Liver (tissue), 9 donors: ENCODE results near the gene PNMA6E. TPM values are rescaled to one million over a fixed set of nuclear protein-coding genes. Genes with fewer than 3 reads are reported as not detected.

Source experiments
- DNase-seq: peaks from one replicate; pipeline ENCODE4 v3.0.0-alpha.2; 2017; ENCODE audit warnings: low spot score
- H3K27ac ChIP-seq, 2 donors: one replicate each; pipeline ENCODE4 v1.7.0; 2013; ENCODE audit warnings: inconsistent platforms in 2 of 2, low read length in 2 of 2, control low read depth in 1 of 2, low read depth in 1 of 2, mild to moderate bottlenecking in 1 of 2
- H3K27me3 ChIP-seq, 4 donors: one replicate each; pipeline versions ENCODE4 v1.6.1 to v1.7.0; 2013; ENCODE audit warnings: low read length in 3 of 4, inconsistent platforms in 1 of 4, mild to moderate bottlenecking in 1 of 4, moderate library complexity in 1 of 4; ENCODE audit not compliant: control insufficient read depth in 4 of 4, insufficient read depth in 4 of 4
- H3K36me3 ChIP-seq, 4 donors: one replicate each; pipeline versions ENCODE4 v1.6.1 to v1.7.0; 2013; ENCODE audit warnings: low read length in 3 of 4, mild to moderate bottlenecking in 3 of 4, low read depth in 1 of 4, moderate library complexity in 1 of 4; ENCODE audit not compliant: control insufficient read depth in 4 of 4, insufficient read depth in 3 of 4
- H3K4me1 ChIP-seq, 4 donors: one replicate each; pipeline versions ENCODE4 v1.6.1 to v1.7.0; 2013; ENCODE audit warnings: low read length in 3 of 4, mild to moderate bottlenecking in 3 of 4, moderate library complexity in 1 of 4; ENCODE audit not compliant: control insufficient read depth in 4 of 4, insufficient read depth in 4 of 4
- H3K4me3 ChIP-seq, 3 donors: one replicate each; pipeline versions ENCODE4 v1.6.1 to v1.7.0; 2013; ENCODE audit warnings: low read length in 3 of 3, control low read depth in 1 of 3, low read depth in 1 of 3, mild to moderate bottlenecking in 1 of 3
- H3K9ac ChIP-seq, 2 donors: one replicate each; pipeline ENCODE4 v1.7.0; 2013; ENCODE audit warnings: low read length in 2 of 2, mild to moderate bottlenecking in 2 of 2, moderate library complexity in 2 of 2, control low read depth in 1 of 2, low read depth in 1 of 2
- H3K9me3 ChIP-seq, 4 donors: one replicate each; pipeline versions ENCODE4 v1.6.1 to v1.7.0; 2013; ENCODE audit warnings: low read length in 3 of 4; ENCODE audit not compliant: control insufficient read depth in 4 of 4
- EGR1 ChIP-seq, 2 donors: IDR thresholded peaks; 2 replicates each; pipeline ENCODE4 v1.6.1; 2016 to 2018; ENCODE audit warnings: antibody characterized with exemption in 2 of 2, low read depth in 2 of 2
- FOXA1 ChIP-seq: IDR thresholded peaks from 2 replicates; pipeline ENCODE4 v1.6.1; 2016; ENCODE audit warnings: antibody characterized with exemption
- FOXA2 ChIP-seq: IDR thresholded peaks from 2 replicates; pipeline ENCODE4 v1.6.1; 2016; ENCODE audit warnings: antibody characterized with exemption
- GABPA ChIP-seq, 2 donors: IDR thresholded peaks in 1 of 2; conservative IDR thresholded peaks in 1 of 2; 2 replicates each; pipeline ENCODE4 v1.6.1; 2016; ENCODE audit warnings: antibody characterized with exemption in 2 of 2, mild to moderate bottlenecking in 1 of 2, moderate library complexity in 1 of 2
- HNF4A ChIP-seq, 2 donors: conservative IDR thresholded peaks; 2 replicates each; pipeline ENCODE4 v1.6.1; 2016; ENCODE audit warnings: antibody characterized with exemption in 2 of 2, mild to moderate bottlenecking in 2 of 2
- HNF4G ChIP-seq: IDR thresholded peaks from 2 replicates; pipeline ENCODE4 v1.6.1; 2016; ENCODE audit warnings: antibody characterized with exemption
- JUND ChIP-seq, 2 donors: IDR thresholded peaks; 2 replicates each; pipeline ENCODE4 v1.6.1; 2016; ENCODE audit warnings: antibody characterized with exemption in 2 of 2
- NR2F2 ChIP-seq: IDR thresholded peaks from 2 replicates; pipeline ENCODE4 v1.6.1; 2016; ENCODE audit warnings: antibody characterized with exemption
- RAD21 ChIP-seq, 2 donors: IDR thresholded peaks; 2 replicates each; pipeline ENCODE4 v1.6.1; 2016; ENCODE audit warnings: antibody characterized with exemption in 2 of 2, mild to moderate bottlenecking in 2 of 2
- RXRA ChIP-seq, 2 donors: IDR thresholded peaks; 2 replicates each; pipeline ENCODE4 v1.6.1; 2017 to 2018; ENCODE audit warnings: antibody characterized with exemption in 2 of 2, mild to moderate bottlenecking in 1 of 2
- SP1 ChIP-seq: IDR thresholded peaks from 2 replicates; pipeline ENCODE4 v1.6.1; 2018; ENCODE audit warnings: antibody characterized with exemption, mild to moderate bottlenecking
- TAF1 ChIP-seq: conservative IDR thresholded peaks from 2 replicates; pipeline ENCODE4 v1.6.1; 2016; ENCODE audit warnings: antibody characterized with exemption, mild to moderate bottlenecking
- YY1 ChIP-seq: IDR thresholded peaks from 2 replicates; pipeline ENCODE4 v1.6.1; 2016; ENCODE audit warnings: antibody characterized with exemption, mild to moderate bottlenecking
- WGBS: extraction: QIAGEN DNeasy Blood & Tissue Kit; methylation state at CpG from one replicate; pipeline ENCODE4 v1.1.7; 2013; 5-methylcytosine and 5-hydroxymethylcytosine counted together
- polyA plus RNA-seq, 2 donors: library from polyadenylated mRNA; stranded (reverse) in 1 of 2; unstranded in 1 of 2; fragments of 200-250 nt in 1 of 2; fragments of >200 nt in 1 of 2; fragmentation: Nextera tagmentation in 1 of 2; extraction: Ambion mirVana in 1 of 2; gene quantifications; one replicate each; pipeline versions ENCODE4 v1.2.1 to v1.2.3, GENCODE V29; 2013 to 2015
- total RNA-seq, 2 donors: library from RNA; depleted of rRNA; stranded (reverse); fragments of >200 nt; gene quantifications; one replicate each; pipeline ENCODE4 v1.2.3, GENCODE V29; 2014
- TF ChIP-seq, protein P1 (sequence below): IDR thresholded peaks from 2 replicates; pipeline ENCODE4 v1.6.1; 2016; ENCODE audit warnings: antibody characterized with exemption
- TF ChIP-seq, protein P2 (sequence below): IDR thresholded peaks from 2 replicates; pipeline ENCODE4 v1.6.1; 2016; ENCODE audit warnings: antibody characterized with exemption, mild to moderate bottlenecking
- TF ChIP-seq, protein P3 (sequence below): IDR thresholded peaks from 2 replicates; pipeline ENCODE4 v1.6.1; 2016; ENCODE audit warnings: antibody characterized with exemption
- TF ChIP-seq, protein P4 (sequence below): fragments of 150-350 bp; IDR thresholded peaks from 2 replicates; pipeline ENCODE4 v1.5.1; 2017; ENCODE audit warnings: improper control_type of control experiment, low read depth, low read length; ENCODE audit not compliant: missing input control
- TF ChIP-seq, protein P5 (sequence below): IDR thresholded peaks from 2 replicates; pipeline ENCODE4 v1.6.1; 2016; ENCODE audit warnings: antibody characterized with exemption
- donor health status: healthy.
- donor health status: healthy.
- donor health status: healthy.
- donor health status: healthy.
- donor health status: healthy.

PNMA6E gene
- total and polyA plus RNA-seq, 4 donors: not detected

DNA sequence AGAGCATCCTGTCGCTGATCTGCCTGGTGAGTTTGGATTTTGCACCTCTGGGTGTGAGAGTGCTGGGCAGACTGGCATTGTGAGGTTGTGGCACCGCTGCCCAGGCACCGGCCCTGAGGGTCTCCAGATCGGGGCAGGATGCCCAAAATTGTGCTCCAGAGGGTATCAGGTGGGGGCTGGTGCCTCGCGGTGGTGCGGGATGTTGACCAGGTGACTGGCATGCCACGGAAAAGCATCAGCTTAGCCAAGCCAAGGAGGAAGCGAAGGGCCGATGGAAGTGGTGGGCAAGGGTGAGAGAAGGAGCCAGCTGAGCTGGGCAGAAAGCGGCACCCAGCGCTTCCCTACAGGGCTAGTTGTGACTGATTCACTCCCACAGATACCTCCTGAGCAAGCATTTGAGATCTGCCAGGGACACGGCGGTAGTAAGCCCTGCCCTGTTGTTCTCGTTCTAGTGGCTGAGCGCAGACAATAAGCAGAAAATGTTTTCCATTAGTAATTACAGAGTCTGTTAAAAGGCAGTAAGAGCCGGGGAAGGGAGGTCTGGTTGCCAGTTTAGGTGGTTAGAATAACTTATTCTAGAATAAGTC lies 10.9 kb upstream of the PNMA6E start:
- Histone ChIP-seq H3K4me1 (peaks cover 4 to 19% (median 10%) of the 10 kb centered on the region in 4 donors), H3K4me3 (peak overlapping the region in 1 of 3 donors; percentile 48), H3K36me3 (no peaks in the 10 kb centered on the region), H3K27me3 (no peaks in the 10 kb centered on the region), H3K9ac (no peak overlapping the region), H3K27ac (no peak overlapping the region), H3K9me3 (no peaks in the 10 kb centered on the region)
- TF ChIP-seq, protein P1, sequence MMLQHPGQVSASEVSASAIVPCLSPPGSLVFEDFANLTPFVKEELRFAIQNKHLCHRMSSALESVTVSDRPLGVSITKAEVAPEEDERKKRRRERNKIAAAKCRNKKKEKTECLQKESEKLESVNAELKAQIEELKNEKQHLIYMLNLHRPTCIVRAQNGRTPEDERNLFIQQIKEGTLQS: no peak
- no peak for TF ChIP-seq RXRA (IDR thresholded peaks at IDR 0.05)
- TF ChIP-seq TAF1: no peak
- no peak for TF ChIP-seq HNF4G
- TF ChIP-seq, protein P2, sequence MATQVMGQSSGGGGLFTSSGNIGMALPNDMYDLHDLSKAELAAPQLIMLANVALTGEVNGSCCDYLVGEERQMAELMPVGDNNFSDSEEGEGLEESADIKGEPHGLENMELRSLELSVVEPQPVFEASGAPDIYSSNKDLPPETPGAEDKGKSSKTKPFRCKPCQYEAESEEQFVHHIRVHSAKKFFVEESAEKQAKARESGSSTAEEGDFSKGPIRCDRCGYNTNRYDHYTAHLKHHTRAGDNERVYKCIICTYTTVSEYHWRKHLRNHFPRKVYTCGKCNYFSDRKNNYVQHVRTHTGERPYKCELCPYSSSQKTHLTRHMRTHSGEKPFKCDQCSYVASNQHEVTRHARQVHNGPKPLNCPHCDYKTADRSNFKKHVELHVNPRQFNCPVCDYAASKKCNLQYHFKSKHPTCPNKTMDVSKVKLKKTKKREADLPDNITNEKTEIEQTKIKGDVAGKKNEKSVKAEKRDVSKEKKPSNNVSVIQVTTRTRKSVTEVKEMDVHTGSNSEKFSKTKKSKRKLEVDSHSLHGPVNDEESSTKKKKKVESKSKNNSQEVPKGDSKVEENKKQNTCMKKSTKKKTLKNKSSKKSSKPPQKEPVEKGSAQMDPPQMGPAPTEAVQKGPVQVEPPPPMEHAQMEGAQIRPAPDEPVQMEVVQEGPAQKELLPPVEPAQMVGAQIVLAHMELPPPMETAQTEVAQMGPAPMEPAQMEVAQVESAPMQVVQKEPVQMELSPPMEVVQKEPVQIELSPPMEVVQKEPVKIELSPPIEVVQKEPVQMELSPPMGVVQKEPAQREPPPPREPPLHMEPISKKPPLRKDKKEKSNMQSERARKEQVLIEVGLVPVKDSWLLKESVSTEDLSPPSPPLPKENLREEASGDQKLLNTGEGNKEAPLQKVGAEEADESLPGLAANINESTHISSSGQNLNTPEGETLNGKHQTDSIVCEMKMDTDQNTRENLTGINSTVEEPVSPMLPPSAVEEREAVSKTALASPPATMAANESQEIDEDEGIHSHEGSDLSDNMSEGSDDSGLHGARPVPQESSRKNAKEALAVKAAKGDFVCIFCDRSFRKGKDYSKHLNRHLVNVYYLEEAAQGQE: no peak
- TF ChIP-seq JUND (IDR thresholded peaks at IDR 0.05): no peak
- TF ChIP-seq NR2F2: no peak
- no peak for TF ChIP-seq HNF4A (conservative IDR thresholded peaks at IDR 0.05)
- no peak for TF ChIP-seq RAD21 (IDR thresholded peaks at IDR 0.05)
- TF ChIP-seq, protein P3, sequence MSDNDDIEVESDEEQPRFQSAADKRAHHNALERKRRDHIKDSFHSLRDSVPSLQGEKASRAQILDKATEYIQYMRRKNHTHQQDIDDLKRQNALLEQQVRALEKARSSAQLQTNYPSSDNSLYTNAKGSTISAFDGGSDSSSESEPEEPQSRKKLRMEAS: no peak
- no peak for TF ChIP-seq YY1
- TF ChIP-seq, protein P4, sequence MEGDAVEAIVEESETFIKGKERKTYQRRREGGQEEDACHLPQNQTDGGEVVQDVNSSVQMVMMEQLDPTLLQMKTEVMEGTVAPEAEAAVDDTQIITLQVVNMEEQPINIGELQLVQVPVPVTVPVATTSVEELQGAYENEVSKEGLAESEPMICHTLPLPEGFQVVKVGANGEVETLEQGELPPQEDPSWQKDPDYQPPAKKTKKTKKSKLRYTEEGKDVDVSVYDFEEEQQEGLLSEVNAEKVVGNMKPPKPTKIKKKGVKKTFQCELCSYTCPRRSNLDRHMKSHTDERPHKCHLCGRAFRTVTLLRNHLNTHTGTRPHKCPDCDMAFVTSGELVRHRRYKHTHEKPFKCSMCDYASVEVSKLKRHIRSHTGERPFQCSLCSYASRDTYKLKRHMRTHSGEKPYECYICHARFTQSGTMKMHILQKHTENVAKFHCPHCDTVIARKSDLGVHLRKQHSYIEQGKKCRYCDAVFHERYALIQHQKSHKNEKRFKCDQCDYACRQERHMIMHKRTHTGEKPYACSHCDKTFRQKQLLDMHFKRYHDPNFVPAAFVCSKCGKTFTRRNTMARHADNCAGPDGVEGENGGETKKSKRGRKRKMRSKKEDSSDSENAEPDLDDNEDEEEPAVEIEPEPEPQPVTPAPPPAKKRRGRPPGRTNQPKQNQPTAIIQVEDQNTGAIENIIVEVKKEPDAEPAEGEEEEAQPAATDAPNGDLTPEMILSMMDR: no peak
- TF ChIP-seq FOXA1: no peak
- no peak for TF ChIP-seq FOXA2
- TF ChIP-seq EGR1 (IDR thresholded peaks at IDR 0.05; ENCODE audit: low read depth in 2 of 2): no peak
- no peak for TF ChIP-seq SP1
- no peak for TF ChIP-seq GABPA (IDR thresholded peaks at IDR 0.05 in 1 of 2, conservative IDR thresholded peaks at IDR 0.05 in 1 of 2)
- TF ChIP-seq, protein P5, sequence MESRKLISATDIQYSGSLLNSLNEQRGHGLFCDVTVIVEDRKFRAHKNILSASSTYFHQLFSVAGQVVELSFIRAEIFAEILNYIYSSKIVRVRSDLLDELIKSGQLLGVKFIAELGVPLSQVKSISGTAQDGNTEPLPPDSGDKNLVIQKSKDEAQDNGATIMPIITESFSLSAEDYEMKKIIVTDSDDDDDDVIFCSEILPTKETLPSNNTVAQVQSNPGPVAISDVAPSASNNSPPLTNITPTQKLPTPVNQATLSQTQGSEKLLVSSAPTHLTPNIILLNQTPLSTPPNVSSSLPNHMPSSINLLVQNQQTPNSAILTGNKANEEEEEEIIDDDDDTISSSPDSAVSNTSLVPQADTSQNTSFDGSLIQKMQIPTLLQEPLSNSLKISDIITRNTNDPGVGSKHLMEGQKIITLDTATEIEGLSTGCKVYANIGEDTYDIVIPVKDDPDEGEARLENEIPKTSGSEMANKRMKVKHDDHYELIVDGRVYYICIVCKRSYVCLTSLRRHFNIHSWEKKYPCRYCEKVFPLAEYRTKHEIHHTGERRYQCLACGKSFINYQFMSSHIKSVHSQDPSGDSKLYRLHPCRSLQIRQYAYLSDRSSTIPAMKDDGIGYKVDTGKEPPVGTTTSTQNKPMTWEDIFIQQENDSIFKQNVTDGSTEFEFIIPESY: no peak
- WGBS: 63% methylated on average over 17 of the region's 17 CpGs
- DNase-seq: no peak
